HEK293 (cell line): ENCODE measurements around the gene RNF41.

Source experiments
- CTCF ChIA-PET: fragments of 350-600 bp; formaldehyde crosslinking; extraction: SDS; loops from one replicate; lab custom pipeline; 2021; ENCODE audit warnings: antibody characterized with exemption; lab: Yijun Ruan, JAX
- POLR2A ChIA-PET: fragments of 300-600 bp; formaldehyde crosslinking; extraction: SDS; loops from one replicate; lab custom pipeline; 2020; ENCODE audit warnings: antibody characterized with exemption, inconsistent platforms; lab: Yijun Ruan, JAX
- H3K27ac ChIP-seq: fragments of 200-500 bp; sonication (Bioruptor generic); 2 replicates; pipeline ENCODE4 v1.5.1; 2014; ENCODE audit warnings: low read depth, low read length, control low read depth, inconsistent platforms; ENCODE audit errors: extremely low read depth
- H3K36me3 ChIP-seq, 2 experiments: fragments of 200-500 bp in 1 of 2; sonication (Bioruptor generic) in 1 of 2; 1 replicate in 1 of 2; 2 replicates in 1 of 2; pipeline ENCODE4 v1.5.1; 2014 to 2017; ENCODE audit warnings: inconsistent platforms in 2 of 2, low read length in 2 of 2; ENCODE audit not compliant: control insufficient read depth in 2 of 2, insufficient read depth in 1 of 2
- H3K4me1 ChIP-seq: fragments of 200-500 bp; sonication (Bioruptor generic); 2 replicates; pipeline ENCODE4 v1.5.1; 2014; ENCODE audit warnings: mild to moderate bottlenecking, low read length, inconsistent platforms; ENCODE audit not compliant: control insufficient read depth, insufficient read depth
- H3K4me3 ChIP-seq: 2 replicates; pipeline ENCODE4 v1.5.1; 2011; ENCODE audit warnings: low read depth, mild to moderate bottlenecking, control low read depth, low read length, moderate library complexity
- H3K9me3 ChIP-seq: fragments of 200-500 bp; sonication (Bioruptor generic); 2 replicates; pipeline ENCODE4 v1.5.1; 2014; ENCODE audit warnings: low read depth, low read length, inconsistent platforms; ENCODE audit not compliant: control insufficient read depth, insufficient read depth
- GFI1B ChIP-seq: fragments of 450-650 bp; formaldehyde crosslinking; IDR thresholded peaks from 2 replicates; pipeline ENCODE4 v1.5.1; 2016; ENCODE audit warnings: missing biosample characterization, missing genetic modification characterization
- HOXC10 ChIP-seq: sonication (generic); formaldehyde crosslinking; IDR thresholded peaks from 2 replicates; pipeline ENCODE4 v1.8.1; 2023; ENCODE audit warnings: mild to moderate bottlenecking, missing genetic modification reagents
- KLF7 ChIP-seq: fragments of 450-650 bp; formaldehyde crosslinking; IDR thresholded peaks from 2 replicates; pipeline ENCODE4 v1.5.1; 2016; ENCODE audit warnings: missing biosample characterization, missing genetic modification characterization, borderline replicate concordance
- KLF8 ChIP-seq: fragments of 450-650 bp; formaldehyde crosslinking; IDR thresholded peaks from 2 replicates; pipeline ENCODE4 v1.5.1; 2016; ENCODE audit warnings: missing biosample characterization, missing genetic modification characterization
- KLF9 ChIP-seq: fragments of 450-650 bp; formaldehyde crosslinking; IDR thresholded peaks from 2 replicates; pipeline ENCODE4 v1.5.1; 2016; ENCODE audit warnings: missing biosample characterization, missing genetic modification characterization, low read depth
- MEIS1 ChIP-seq: sonication (generic); formaldehyde crosslinking; IDR thresholded peaks from 2 replicates; pipeline ENCODE4 v1.8.1; 2022; ENCODE audit warnings: missing genetic modification reagents, mild to moderate bottlenecking, borderline replicate concordance
- PATZ1 ChIP-seq: fragments of 450-650 bp; formaldehyde crosslinking; IDR thresholded peaks from 2 replicates; pipeline ENCODE4 v1.5.1; 2016; ENCODE audit warnings: missing biosample characterization, missing genetic modification characterization
- RBAK ChIP-seq: fragments of 450-650 bp; formaldehyde crosslinking; IDR thresholded peaks from 2 replicates; pipeline ENCODE4 v1.5.1; 2016; ENCODE audit warnings: missing biosample characterization, missing genetic modification characterization
- SCRT2 ChIP-seq: fragments of 450-650 bp; formaldehyde crosslinking; IDR thresholded peaks from 2 replicates; pipeline ENCODE4 v1.5.1; 2016; ENCODE audit warnings: missing biosample characterization, missing genetic modification characterization
- SETDB1 ChIP-seq: IDR thresholded peaks from one replicate; pipeline ENCODE4 v1.6.1; 2017; ENCODE audit warnings: mild to moderate bottlenecking, low read length, moderate library complexity, mixed read lengths; ENCODE audit not compliant: insufficient read length
- TRIM28 ChIP-seq: IDR thresholded peaks from 2 replicates; pipeline ENCODE4 v1.6.1; 2011; ENCODE audit warnings: low read length, control low read depth, borderline replicate concordance
- ZBTB8A ChIP-seq: fragments of 450-650 bp; formaldehyde crosslinking; IDR thresholded peaks from 2 replicates; pipeline ENCODE4 v1.5.1; 2016; ENCODE audit warnings: missing biosample characterization, missing genetic modification characterization
- ZFHX2 ChIP-seq: fragments of 450-650 bp; formaldehyde crosslinking; conservative IDR thresholded peaks from 2 replicates; pipeline ENCODE4 v1.5.1; 2016; ENCODE audit warnings: missing biosample characterization, missing genetic modification characterization
- ZNF121 ChIP-seq: fragments of 450-650 bp; formaldehyde crosslinking; IDR thresholded peaks from 2 replicates; pipeline ENCODE4 v1.5.1; 2016; ENCODE audit warnings: missing biosample characterization, missing genetic modification characterization
- ZNF214 ChIP-seq: fragments of 450-650 bp; formaldehyde crosslinking; IDR thresholded peaks from 2 replicates; pipeline ENCODE4 v1.5.1; 2017; ENCODE audit warnings: missing biosample characterization, mild to moderate bottlenecking, missing genetic modification characterization, borderline replicate concordance
- ZNF248 ChIP-seq: fragments of 450-650 bp; formaldehyde crosslinking; IDR thresholded peaks from 2 replicates; pipeline ENCODE4 v1.5.1; 2017; ENCODE audit warnings: missing biosample characterization, missing genetic modification characterization
- ZNF274 ChIP-seq, 2 experiments: fragments of 200-500 bp in 1 of 2; fragments of 450-650 bp in 1 of 2; sonication (Bioruptor generic) in 1 of 2; formaldehyde crosslinking in 1 of 2; IDR thresholded peaks; 2 replicates each; pipeline versions ENCODE4 v1.5.1 to v1.6.1; 2014 to 2016; ENCODE audit warnings: borderline replicate concordance in 1 of 2, inconsistent platforms in 1 of 2, low read length in 1 of 2, missing biosample characterization in 1 of 2, missing genetic modification characterization in 1 of 2
- ZNF324 ChIP-seq: fragments of 450-650 bp; formaldehyde crosslinking; IDR thresholded peaks from 2 replicates; pipeline ENCODE4 v1.5.1; 2016; ENCODE audit warnings: missing biosample characterization, missing genetic modification characterization
- ZNF362 ChIP-seq: fragments of 450-650 bp; formaldehyde crosslinking; IDR thresholded peaks from 2 replicates; pipeline ENCODE4 v1.5.1; 2016; ENCODE audit warnings: missing biosample characterization, missing genetic modification characterization
- ZNF416 ChIP-seq: fragments of 450-650 bp; formaldehyde crosslinking; IDR thresholded peaks from 2 replicates; pipeline ENCODE4 v1.5.1; 2016; ENCODE audit warnings: missing biosample characterization, missing genetic modification characterization
- ZNF561 ChIP-seq: fragments of 450-650 bp; IDR thresholded peaks from 2 replicates; pipeline ENCODE4 v1.5.1; 2018; ENCODE audit warnings: missing biosample characterization, missing genetic modification characterization, borderline replicate concordance
- ZNF629 ChIP-seq: fragments of 450-650 bp; formaldehyde crosslinking; IDR thresholded peaks from 2 replicates; pipeline ENCODE4 v1.5.1; 2017; ENCODE audit warnings: missing biosample characterization, missing genetic modification characterization
- ZNF639 ChIP-seq: fragments of 450-650 bp; formaldehyde crosslinking; IDR thresholded peaks from 2 replicates; pipeline ENCODE4 v1.5.1; 2016; ENCODE audit warnings: missing biosample characterization, missing genetic modification characterization
- ZNF654 ChIP-seq: fragments of 450-650 bp; formaldehyde crosslinking; IDR thresholded peaks from 2 replicates; pipeline ENCODE4 v1.5.1; 2016; ENCODE audit warnings: low read depth, missing biosample characterization, missing genetic modification characterization
- ZNF664 ChIP-seq: fragments of 450-650 bp; formaldehyde crosslinking; IDR thresholded peaks from 2 replicates; pipeline ENCODE4 v1.5.1; 2016; ENCODE audit warnings: missing biosample characterization, missing genetic modification characterization
- ZNF701 ChIP-seq: fragments of 450-650 bp; formaldehyde crosslinking; IDR thresholded peaks from 2 replicates; pipeline ENCODE4 v1.5.1; 2016; ENCODE audit warnings: missing biosample characterization, missing genetic modification characterization
- ZNF747 ChIP-seq: fragments of 450-650 bp; formaldehyde crosslinking; IDR thresholded peaks from 2 replicates; pipeline ENCODE4 v1.5.1; 2016; ENCODE audit warnings: missing biosample characterization, missing genetic modification characterization
- ZNF76 ChIP-seq: fragments of 450-650 bp; formaldehyde crosslinking; IDR thresholded peaks from 2 replicates; pipeline ENCODE4; 2016; ENCODE audit warnings: low read depth, missing biosample characterization, missing genetic modification characterization, borderline replicate concordance
- TF ChIP-seq, protein P1 (sequence below): fragments of 450-650 bp; formaldehyde crosslinking; IDR thresholded peaks from 2 replicates; pipeline ENCODE4 v1.5.1; 2016; ENCODE audit warnings: missing biosample characterization, missing genetic modification characterization, borderline replicate concordance
- TF ChIP-seq, protein P2 (sequence below): fragments of 450-650 bp; formaldehyde crosslinking; IDR thresholded peaks from 2 replicates; pipeline ENCODE4 v1.5.1; 2016; ENCODE audit warnings: missing biosample characterization, missing genetic modification characterization

Gene RNF41

GRCh38 chr12:56157201-56158028 lies 64.3 kb downstream of the RNF41 start:
- ChIA-PET POLR2A (interaction anchor here (0.5 to 3.8 kb wide), 12 partner anchors 9 to 39 kb away, joined by 3 to 42 read pairs (median 4); partner anchors contain the start of genes ESYT1, SMARCC2 and ZC3H10), CTCF (interaction anchor here (0.6 to 2.0 kb wide), 3 partner anchors 30 to 310 kb away, joined by 5 to 17 read pairs (median 6); partner anchors contain the start of gene ESYT1)
- H3K4me1 ChIP-seq: peaks cover 3% of the 10 kb centered on the region; the same call in 1 of the 2 replicates
- H3K27ac ChIP-seq: peak overlapping the region; percentile 84
- H3K4me3 ChIP-seq: peak overlapping the region; percentile 90
- peaks cover 7 to 54% of the 10 kb centered on the region in 2 experiments for H3K36me3 ChIP-seq
- H3K9me3 ChIP-seq: no peaks in the 10 kb centered on the region
- TF ChIP-seq SETDB1: no peak
- no peak for TF ChIP-seq ZNF664
- TF ChIP-seq KLF7: no peak
- TF ChIP-seq ZNF639 (tag by site-specific recombination): no peak
- no peak for TF ChIP-seq ZNF248 (tag by site-specific recombination)
- no peak for TF ChIP-seq ZNF416 (tag by site-specific recombination)
- no peak for TF ChIP-seq MEIS1
- TF ChIP-seq ZNF362 (tag by site-specific recombination): peak; percentile 46
- no peak for TF ChIP-seq HOXC10 (CRISPR knock-in tag)
- no peak for TF ChIP-seq GFI1B (tag by site-specific recombination)
- TF ChIP-seq ZNF274 (IDR thresholded peaks at IDR 0.05; ENCODE audit: low read length): no peak
- no peak for TF ChIP-seq ZNF274 (tag by site-specific recombination; IDR thresholded peaks at IDR 0.05; ENCODE audit: borderline replicate concordance)
- 0 out of 2 replicates have a peak, but pooled peaks have one; percentile 30 for TF ChIP-seq SCRT2 (tag by site-specific recombination)
- TF ChIP-seq ZNF76: no peak
- TF ChIP-seq KLF9 (tag by site-specific recombination): 0 out of 2 replicates have a peak, but pooled peaks have one; percentile 37
- TF ChIP-seq ZNF701 (tag by site-specific recombination): no peak
- no peak for TF ChIP-seq PATZ1 (tag by site-specific recombination)
- no peak for TF ChIP-seq ZNF629
- TF ChIP-seq ZFHX2: peak; percentile 60
- TF ChIP-seq, protein P1, sequence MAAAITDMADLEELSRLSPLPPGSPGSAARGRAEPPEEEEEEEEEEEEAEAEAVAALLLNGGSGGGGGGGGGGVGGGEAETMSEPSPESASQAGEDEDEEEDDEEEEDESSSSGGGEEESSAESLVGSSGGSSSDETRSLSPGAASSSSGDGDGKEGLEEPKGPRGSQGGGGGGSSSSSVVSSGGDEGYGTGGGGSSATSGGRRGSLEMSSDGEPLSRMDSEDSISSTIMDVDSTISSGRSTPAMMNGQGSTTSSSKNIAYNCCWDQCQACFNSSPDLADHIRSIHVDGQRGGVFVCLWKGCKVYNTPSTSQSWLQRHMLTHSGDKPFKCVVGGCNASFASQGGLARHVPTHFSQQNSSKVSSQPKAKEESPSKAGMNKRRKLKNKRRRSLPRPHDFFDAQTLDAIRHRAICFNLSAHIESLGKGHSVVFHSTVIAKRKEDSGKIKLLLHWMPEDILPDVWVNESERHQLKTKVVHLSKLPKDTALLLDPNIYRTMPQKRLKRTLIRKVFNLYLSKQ (tag by site-specific recombination): no peak
- TF ChIP-seq ZNF121 (tag by site-specific recombination): peak; percentile 83
- TF ChIP-seq TRIM28: peak; percentile 3; the same call in 1 of the 2 replicates
- TF ChIP-seq, protein P2, sequence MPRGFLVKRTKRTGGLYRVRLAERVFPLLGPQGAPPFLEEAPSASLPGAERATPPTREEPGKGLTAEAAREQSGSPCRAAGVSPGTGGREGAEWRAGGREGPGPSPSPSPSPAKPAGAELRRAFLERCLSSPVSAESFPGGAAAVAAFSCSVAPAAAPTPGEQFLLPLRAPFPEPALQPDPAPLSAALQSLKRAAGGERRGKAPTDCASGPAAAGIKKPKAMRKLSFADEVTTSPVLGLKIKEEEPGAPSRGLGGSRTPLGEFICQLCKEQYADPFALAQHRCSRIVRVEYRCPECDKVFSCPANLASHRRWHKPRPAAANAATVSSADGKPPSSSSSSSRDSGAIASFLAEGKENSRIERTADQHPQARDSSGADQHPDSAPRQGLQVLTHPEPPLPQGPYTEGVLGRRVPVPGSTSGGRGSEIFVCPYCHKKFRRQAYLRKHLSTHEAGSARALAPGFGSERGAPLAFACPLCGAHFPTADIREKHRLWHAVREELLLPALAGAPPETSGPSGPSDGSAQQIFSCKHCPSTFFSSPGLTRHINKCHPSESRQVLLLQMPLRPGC (tag by site-specific recombination): peak; percentile 12; the same call in 1 of the 2 replicates
- 0 out of 2 replicates have a peak, but pooled peaks have one; percentile 19 for TF ChIP-seq ZNF561 (tag by site-specific recombination)
- no peak for TF ChIP-seq ZNF747 (tag by site-specific recombination)
- TF ChIP-seq ZBTB8A (tag by site-specific recombination): no peak
- no peak for TF ChIP-seq ZNF324 (tag by site-specific recombination)
- no peak for TF ChIP-seq ZNF214 (tag by site-specific recombination)
- no peak for TF ChIP-seq ZNF654 (tag by site-specific recombination)
- TF ChIP-seq KLF8 (tag by site-specific recombination): peak; percentile 41
- no peak for TF ChIP-seq RBAK
